NB4 (cell line): Measurements from ENCODE around the gene CNOT11.
A peak's percentile ranks its signal among the peaks of the same experiment; 100 is the strongest.

Source experiments
- DNase-seq: peaks from one replicate; pipeline ENCODE4 v3.0.0; 2010; ENCODE audit warnings: low read depth
- H3K4me3 ChIP-seq: one replicate; pipeline ENCODE4 v1.5.1; 2011; ENCODE audit warnings: mild to moderate bottlenecking, low read depth, low read length, moderate library complexity
- CTCF ChIP-seq: IDR thresholded peaks from one replicate; pipeline ENCODE4 v1.5.1; 2012; ENCODE audit warnings: low read depth, low read length
- MAX ChIP-seq: IDR thresholded peaks from 2 replicates; pipeline ENCODE4 v1.6.1; 2011; ENCODE audit warnings: low read depth, low read length
- MYC ChIP-seq: IDR thresholded peaks from 2 replicates; pipeline ENCODE4 v1.6.1; 2011; ENCODE audit warnings: low read depth, low read length
- POLR2A ChIP-seq: IDR thresholded peaks from 2 replicates; pipeline ENCODE4 v1.6.1; 2011; ENCODE audit warnings: mild to moderate bottlenecking; ENCODE audit not compliant: insufficient read length; ENCODE audit errors: extremely low read depth

The CNOT11 gene

GRCh38 chr2:101262142-101262541 lies 9.5 kb downstream of the CNOT11 start:
- H3K4me3 ChIP-seq: no peak overlapping the region
- no peak for DNase-seq
- TF ChIP-seq CTCF: no peak
- TF ChIP-seq MYC: no peak
- no peak for TF ChIP-seq MAX
- TF ChIP-seq POLR2A: no peak

GRCh38 chr2:101263377-101263800 lies 10.7 kb downstream of the CNOT11 start:
- no peak for TF ChIP-seq POLR2A
- TF ChIP-seq MAX: no peak
- TF ChIP-seq MYC: no peak
- TF ChIP-seq CTCF: no peak
- no peak for DNase-seq

GRCh38 chr2:101264360-101264939 lies 11.8 kb downstream of the CNOT11 start:
- TF ChIP-seq CTCF: no peak
- TF ChIP-seq POLR2A: no peak
- no peak for TF ChIP-seq MAX
- TF ChIP-seq MYC: no peak
- no peak overlapping the region for H3K4me3 ChIP-seq
- no peak for DNase-seq

More at GRCh38 chr2:101263377-101263800, 10.7 kb downstream of the CNOT11 start:
- H3K4me3 ChIP-seq: no peak overlapping the region

DNA sequence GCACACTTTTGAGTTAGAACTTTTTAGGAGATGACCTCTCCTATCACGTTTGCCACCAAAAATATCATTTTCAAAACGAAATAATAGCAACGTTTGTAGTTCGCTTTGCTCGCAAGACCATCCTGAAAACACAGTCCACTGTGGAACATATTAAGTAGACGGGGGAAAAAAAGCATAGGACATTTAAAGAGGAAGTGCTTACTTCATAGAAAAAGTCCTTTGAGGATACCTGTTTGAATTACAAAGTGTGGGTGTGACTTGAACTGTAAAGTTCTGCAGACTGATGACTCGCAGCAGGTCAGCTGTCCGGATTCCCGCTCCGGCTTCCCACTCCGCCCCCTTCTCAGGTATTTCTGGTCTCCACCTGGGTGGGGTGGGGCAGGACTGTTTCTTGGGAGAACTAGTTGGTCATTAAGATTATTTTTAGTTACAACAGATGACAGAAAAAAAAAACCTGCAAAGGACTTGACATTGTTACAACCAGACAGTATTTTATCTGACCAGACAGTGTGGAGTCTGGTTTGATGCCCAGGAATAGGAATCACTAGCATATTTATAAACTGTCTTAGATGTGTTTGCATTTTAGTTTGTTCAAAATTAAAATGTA lies 13.3 kb downstream of the CNOT11 start:
- no peak for DNase-seq
- H3K4me3 ChIP-seq: no peak overlapping the region
- no peak for TF ChIP-seq MYC
- TF ChIP-seq CTCF: no peak
- TF ChIP-seq POLR2A: no peak
- no peak for TF ChIP-seq MAX

GRCh38 chr2:101267671-101268656 lies 15.3 kb downstream of the CNOT11 start:
- no peak overlapping the region for H3K4me3 ChIP-seq
- no peak for TF ChIP-seq CTCF
- no peak for TF ChIP-seq MYC
- TF ChIP-seq POLR2A: no peak
- no peak for TF ChIP-seq MAX
- peak; percentile 47 for DNase-seq
